T-cell (primary cell): ENCODE results near the gene PCAT6. TPM values are rescaled to one million over a fixed set of nuclear protein-coding genes. Genes with fewer than 3 reads are reported as not detected.

Experiments used
- ATAC-seq, 4 experiments: fragments of 200-7000 bp in 3 of 4; fragments of 150-1000 bp in 1 of 4; cut with Tn5 transposase; replicated peaks in 1 of 4; 1 replicate in 3 of 4; 2 replicates in 1 of 4; pipeline ENCODE4 v1.10.0; 2021; ENCODE audit warnings: moderate library complexity in 3 of 4, mild to moderate bottlenecking in 2 of 4, moderate number of reproducible peaks in 1 of 4
- CTCF ChIA-PET, 2 donors: fragments of 300-600 bp; sonication (Branson Sonifier 250); formaldehyde crosslinking; loops; one replicate each; lab custom pipeline; 2022; ENCODE audit warnings: antibody characterized with exemption in 2 of 2; lab: Charles Lee
- POLR2A ChIA-PET, 2 donors: fragments of 300-600 bp; sonication (Branson Sonifier 250); formaldehyde crosslinking; loops; one replicate each; lab custom pipeline; 2022; ENCODE audit warnings: antibody characterized with exemption in 2 of 2; lab: Charles Lee
- DNase-seq, 35 experiments: peaks; one replicate each; pipeline versions ENCODE4 v3.0.0 to v3.0.0-alpha.2; 2013 to 2023
- H3K27ac ChIP-seq: one replicate; pipeline ENCODE4 v1.5.1; 2013; ENCODE audit warnings: low read length
- H3K27me3 ChIP-seq, 2 experiments: replicated peaks in 1 of 2; 1 replicate in 1 of 2; 2 replicates in 1 of 2; pipeline versions ENCODE4 v1.6.1 to v1.7.0; 2013; ENCODE audit warnings: low read length in 1 of 2, mixed read lengths in 1 of 2; ENCODE audit not compliant: control insufficient read depth in 2 of 2, insufficient read depth in 2 of 2; ENCODE audit errors: extremely low read depth in 1 of 2
- H3K36me3 ChIP-seq, 2 donors: 1 replicate in 1 of 2; 2 replicates in 1 of 2; pipeline versions ENCODE4 v1.6.1 to v1.7.0; 2013; ENCODE audit warnings: low read length in 1 of 2; ENCODE audit not compliant: control insufficient read depth in 2 of 2, insufficient read depth in 1 of 2; ENCODE audit errors: extremely low read depth in 1 of 2
- H3K4me1 ChIP-seq, 2 experiments: 1 replicate in 1 of 2; 2 replicates in 1 of 2; pipeline versions ENCODE4 v1.6.1 to v1.7.0; 2013; ENCODE audit warnings: low read length in 2 of 2, mixed read lengths in 1 of 2; ENCODE audit not compliant: insufficient read depth in 2 of 2, control insufficient read depth in 1 of 2; ENCODE audit errors: extremely low read depth in 1 of 2
- H3K4me3 ChIP-seq, 2 donors: 1 replicate in 1 of 2; 2 replicates in 1 of 2; pipeline versions ENCODE4 v1.5.1 to v1.7.0; 2013; ENCODE audit warnings: mild to moderate bottlenecking in 2 of 2, low read length in 1 of 2, moderate library complexity in 1 of 2; ENCODE audit not compliant: control insufficient read depth in 1 of 2; ENCODE audit errors: extremely low read depth in 1 of 2
- H3K9me3 ChIP-seq: 2 replicates; pipeline ENCODE4 v1.7.0; 2013
- H3K27ac Mint-ChIP-seq, 2 donors: one replicate each; pipeline ENCODE4 v1.8.0; 2020 to 2021; ENCODE audit warnings: mild to moderate bottlenecking in 2 of 2, mixed read lengths in 2 of 2
- H3K27me3 Mint-ChIP-seq, 2 donors: one replicate each; pipeline ENCODE4 v1.8.0; 2021 to 2022; ENCODE audit warnings: mixed read lengths in 2 of 2
- H3K36me3 Mint-ChIP-seq: one replicate; pipeline ENCODE4 v1.8.0; 2021; ENCODE audit warnings: mixed read lengths
- H3K4me1 Mint-ChIP-seq, 3 donors: one replicate each; pipeline ENCODE4 v1.8.0; 2020 to 2022; ENCODE audit warnings: mixed read lengths in 3 of 3, mild to moderate bottlenecking in 1 of 3
- H3K4me3 Mint-ChIP-seq, 3 donors: one replicate each; pipeline ENCODE4 v1.8.0; 2020 to 2022; ENCODE audit warnings: mild to moderate bottlenecking in 3 of 3, mixed read lengths in 3 of 3, moderate library complexity in 3 of 3
- H3K9me3 Mint-ChIP-seq, 3 donors: one replicate each; pipeline ENCODE4 v1.8.0; 2020 to 2022; ENCODE audit warnings: mixed read lengths in 3 of 3
- WGBS: methylation state at CpG from one replicate; pipeline ENCODE4 v1.1.5; 2013; ENCODE audit warnings: missing lambda C conversion rate; ENCODE audit not compliant: insufficient coverage; 5-methylcytosine and 5-hydroxymethylcytosine counted together
- total RNA-seq, 35 experiments: library from RNA in 6 of 35; stranded (reverse) in 6 of 35; fragments of 120-200 nt in 1 of 35; gene quantifications; one replicate each; pipeline versions ENCODE4 v1.2.1 to v1.2.4 and lab custom pipeline; 2013 to 2026

Gene PCAT6
- total RNA-seq, 5 donors from 2014 or later (not counting 1 experiment from before 2014, with no cell fraction given): 0.44 to 1.5 (median 0.79) TPM; not detected in 1

GRCh38 chr1:202810193-202810614 is 550 bp upstream of the PCAT6 start:
- 5% methylated on average over 7 of the region's 13 CpGs for WGBS
- Histone ChIP-seq H3K4me1 (peaks cover 23 to 27% of the 10 kb centered on the region in 2 experiments), H3K4me3 (peak overlapping the region; percentile 83 to 91), H3K27ac (peak overlapping the region; percentile 9), H3K36me3 (no peaks in the 10 kb centered on the region), H3K9me3 (no peaks in the 10 kb centered on the region), H3K27me3 (peaks cover 0 to 13% of the 10 kb centered on the region in 2 experiments)
- H3K4me1 Mint-ChIP-seq: peaks cover 41 to 54% (median 43%) of the 10 kb centered on the region in 3 donors
- no peaks in the 10 kb centered on the region for H3K9me3 Mint-ChIP-seq
- H3K27me3 Mint-ChIP-seq: no peaks in the 10 kb centered on the region
- ChIA-PET CTCF (no interaction called here), POLR2A (no interaction called here)
- peak overlapping the region; percentile 80 to 91 (median 87) for H3K4me3 Mint-ChIP-seq
- H3K27ac Mint-ChIP-seq: peak overlapping the region; percentile 80 to 90
- ATAC-seq: no peak
- no peak for DNase-seq
- no peaks in the 10 kb centered on the region for H3K36me3 Mint-ChIP-seq

- H3K4me3 ChIP-seq: peak overlapping the region; percentile 83 to 91
- peak overlapping the region; percentile 47 to 76 for H3K27ac Mint-ChIP-seq
- peaks cover 15 to 27% of the 10 kb centered on the region in 2 experiments for H3K4me1 ChIP-seq
- peak overlapping the region; percentile 80 to 91 (median 87) for H3K4me3 Mint-ChIP-seq
- H3K9me3 Mint-ChIP-seq: no peaks in the 10 kb centered on the region
- POLR2A ChIA-PET: no interaction called here
- no peaks in the 10 kb centered on the region for H3K36me3 Mint-ChIP-seq
- peaks cover 28 to 40% (median 30%) of the 10 kb centered on the region in 3 donors for H3K4me1 Mint-ChIP-seq
- H3K27me3 ChIP-seq: peaks cover 0 to 13% of the 10 kb centered on the region in 2 experiments
- no peaks in the 10 kb centered on the region for H3K27me3 Mint-ChIP-seq
- 5% methylated on average over 29 of the region's 43 CpGs for WGBS
- no peaks in the 10 kb centered on the region for H3K9me3 ChIP-seq
- CTCF ChIA-PET: no interaction called here
- ATAC-seq (peak; percentile 18 to 25 (median 24)), DNase-seq (peak in 26 of 35 experiments; percentile 1 to 52 (median 18))
- H3K36me3 ChIP-seq: no peaks in the 10 kb centered on the region
- H3K27ac ChIP-seq: no peak overlapping the region
Observed at GRCh38 chr1:202811296-202812175, 782 bp downstream of the PCAT6 start.

- Histone ChIP-seq H3K36me3 (no peaks in the 10 kb centered on the region), H3K4me1 (peaks cover 13 to 22% of the 10 kb centered on the region in 2 experiments), H3K27me3 (peaks cover 0 to 13% of the 10 kb centered on the region in 2 experiments), H3K9me3 (no peaks in the 10 kb centered on the region), H3K4me3 (no peak overlapping the region), H3K27ac (no peak overlapping the region)
- POLR2A ChIA-PET: no interaction called here
- no peaks in the 10 kb centered on the region for H3K9me3 Mint-ChIP-seq
- no peaks in the 10 kb centered on the region for H3K36me3 Mint-ChIP-seq
- ATAC-seq (no peak), DNase-seq (no peak)
- 88% methylated on average over 7 of the region's 9 CpGs for WGBS
- peak overlapping the region; percentile 80 to 91 (median 87) for H3K4me3 Mint-ChIP-seq
- peaks cover 27 to 38% (median 28%) of the 10 kb centered on the region in 3 donors for H3K4me1 Mint-ChIP-seq
- CTCF ChIA-PET: no interaction called here
- H3K27me3 Mint-ChIP-seq: no peaks in the 10 kb centered on the region
- no peak overlapping the region for H3K27ac Mint-ChIP-seq
Observed at GRCh38 chr1:202812176-202813026, 1.6 kb downstream of the PCAT6 start.

GRCh38 chr1:202815120-202815519 is 4.4 kb downstream of the PCAT6 start:
- Histone ChIP-seq H3K4me1 (peaks cover 5 to 18% of the 10 kb centered on the region in 2 experiments), H3K4me3 (no peak overlapping the region), H3K27me3 (peaks cover 0 to 13% of the 10 kb centered on the region in 2 experiments), H3K36me3 (no peaks in the 10 kb centered on the region), H3K9me3 (no peaks in the 10 kb centered on the region), H3K27ac (no peak overlapping the region)
- H3K9me3 Mint-ChIP-seq: no peaks in the 10 kb centered on the region
- 90% methylated on average over 6 of the region's 10 CpGs for WGBS
- DNase-seq (no peak), ATAC-seq (no peak)
- peaks cover 0 to 6% of the 10 kb centered on the region in 2 donors for H3K27me3 Mint-ChIP-seq
- no peak overlapping the region for H3K27ac Mint-ChIP-seq
- POLR2A ChIA-PET: no interaction called here
- H3K4me3 Mint-ChIP-seq: no peak overlapping the region
- H3K36me3 Mint-ChIP-seq: no peaks in the 10 kb centered on the region
- CTCF ChIA-PET: interaction anchor here in 1 of 2 donors (0.6 to 0.7 kb wide), 2 partner anchors 39 to 186 kb away, joined by 3 to 6 read pairs; no protein-coding TSS in a partner anchor
- H3K4me1 Mint-ChIP-seq: peaks cover 13 to 19% (median 13%) of the 10 kb centered on the region in 3 donors

GRCh38 chr1:202818819-202819218 is 8.1 kb downstream of the PCAT6 start:
- H3K27me3 ChIP-seq: peaks cover 0 to 10% of the 10 kb centered on the region in 2 experiments
- no peak for DNase-seq
- no peaks in the 10 kb centered on the region for H3K4me1 ChIP-seq
- no peak overlapping the region for H3K27ac Mint-ChIP-seq
- no peak overlapping the region for H3K4me3 ChIP-seq
- ATAC-seq: no peak
- ChIA-PET POLR2A (no interaction called here), CTCF (interaction anchor here in 1 of 2 donors (0.6 kb wide), 1 partner anchor 1770 kb away, joined by 4 read pairs; no protein-coding TSS in a partner anchor)
- H3K4me3 Mint-ChIP-seq: no peak overlapping the region
- H3K9me3 ChIP-seq: no peaks in the 10 kb centered on the region
- H3K36me3 ChIP-seq: no peaks in the 10 kb centered on the region
- 25% methylated on average over 1 of the region's 1 CpG for WGBS
- no peaks in the 10 kb centered on the region for H3K36me3 Mint-ChIP-seq
- peaks cover 0 to 7% of the 10 kb centered on the region in 2 donors for H3K27me3 Mint-ChIP-seq
- H3K9me3 Mint-ChIP-seq: no peaks in the 10 kb centered on the region
- H3K4me1 Mint-ChIP-seq: no peaks in the 10 kb centered on the region
- H3K27ac ChIP-seq: no peak overlapping the region

GRCh38 chr1:202821467-202821866 is 10.7 kb downstream of the PCAT6 start:
- ATAC-seq (no peak), DNase-seq (no peak)
- no CpG with 5 or more reads among the region's 2 CpGs for WGBS
- ChIA-PET CTCF (no interaction called here), POLR2A (no interaction called here)
- H3K36me3 Mint-ChIP-seq: no peaks in the 10 kb centered on the region
- no peaks in the 10 kb centered on the region for H3K4me1 Mint-ChIP-seq
- H3K27me3 Mint-ChIP-seq: peaks cover 0 to 7% of the 10 kb centered on the region in 2 donors
- no peak overlapping the region for H3K4me3 ChIP-seq
- peaks cover 0 to 13% of the 10 kb centered on the region in 2 experiments for H3K27me3 ChIP-seq
- H3K4me1 ChIP-seq: no peaks in the 10 kb centered on the region
- H3K4me3 Mint-ChIP-seq: no peak overlapping the region
- no peak overlapping the region for H3K27ac Mint-ChIP-seq
- H3K27ac ChIP-seq: no peak overlapping the region
- no peaks in the 10 kb centered on the region for H3K9me3 ChIP-seq
- H3K36me3 ChIP-seq: no peaks in the 10 kb centered on the region
- no peaks in the 10 kb centered on the region for H3K9me3 Mint-ChIP-seq
